COLO668 (cell line): Measurements from ENCODE around the gene LETM1.
"Not testable (repeated sequence)": the region's sequence is repeated elsewhere in the genome, so short reads cannot be mapped to it uniquely, and the experiment has no call there.

Experiments used
- DNase-seq: peaks from one replicate; lab custom pipeline; 2025; ENCODE audit not compliant: unreplicated experiment; lab: John Stamatoyannopoulos, UW

The LETM1 gene

DNA sequence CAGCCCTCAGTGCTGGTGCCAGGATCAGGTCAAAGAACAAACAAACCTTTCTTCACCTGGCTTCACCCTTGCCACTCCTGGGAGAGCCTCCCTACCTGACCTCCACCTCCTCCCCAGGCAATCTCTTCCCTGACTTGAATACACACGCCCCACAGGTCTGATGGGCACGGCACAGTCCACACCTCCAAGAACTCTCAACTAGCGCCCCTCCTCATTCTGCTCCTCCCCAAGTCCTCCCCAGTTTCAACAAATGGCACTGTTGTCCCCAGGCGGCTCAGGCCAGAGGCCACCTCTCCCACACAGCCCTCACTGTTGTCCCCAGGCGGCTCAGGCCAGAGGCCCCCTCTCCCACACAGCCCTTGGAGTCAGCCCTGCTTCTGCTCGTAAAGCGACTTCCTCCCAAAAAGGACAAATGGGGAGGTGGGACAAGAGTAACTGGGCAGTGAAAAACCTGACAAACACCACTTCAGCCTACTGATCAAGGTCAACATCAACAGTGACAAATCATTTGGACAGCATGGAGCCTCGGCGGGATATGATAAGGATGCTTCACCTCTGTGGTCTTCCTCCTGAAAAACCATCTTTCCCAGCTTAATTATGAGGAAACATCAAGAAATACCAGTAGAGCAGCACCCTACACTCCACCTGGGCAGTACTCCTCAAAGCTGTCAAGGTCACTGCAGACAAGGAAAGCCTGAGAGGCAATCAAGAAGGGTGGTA is 2.9 kb downstream of the LETM1 start:
- no peak for DNase-seq

DNA sequence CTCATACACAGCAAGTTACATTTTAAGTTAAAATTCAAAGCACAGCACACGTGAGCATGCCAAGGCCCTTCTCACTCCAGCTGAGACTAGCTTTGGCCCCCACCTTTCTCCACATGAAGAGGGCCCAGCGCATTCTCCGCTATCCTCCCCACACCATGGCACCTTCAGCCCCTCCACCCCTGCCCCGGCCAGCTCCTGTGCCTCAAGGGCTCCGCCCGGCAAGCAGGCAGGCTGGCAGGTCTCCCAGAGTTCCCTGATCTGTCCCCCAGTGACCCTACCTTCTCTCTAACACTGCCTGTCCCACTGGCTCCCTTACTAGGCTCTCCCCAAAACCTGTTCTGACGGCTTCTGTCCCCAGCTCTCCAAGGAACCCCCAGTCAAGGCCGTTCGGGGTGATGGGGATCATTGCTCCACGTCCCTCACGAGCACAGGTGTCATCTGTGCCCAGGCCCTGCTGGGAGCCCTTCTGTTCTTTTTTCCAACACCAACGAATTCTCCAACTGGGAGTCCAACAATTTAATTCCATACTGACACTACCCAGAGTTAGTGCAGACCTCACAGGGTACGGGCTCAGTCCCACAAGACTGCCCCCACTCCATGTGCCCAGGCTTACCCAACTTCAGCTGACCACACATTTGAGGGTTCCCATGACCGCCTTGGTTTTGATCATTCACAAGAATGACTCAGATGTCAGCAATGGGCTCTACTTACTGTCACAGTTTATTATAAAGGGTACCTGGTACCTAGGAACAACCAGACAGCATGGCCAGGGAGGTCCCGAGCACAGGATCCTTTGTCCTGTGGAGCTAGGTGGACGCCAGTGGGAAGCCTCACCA is 4.2 kb downstream of the LETM1 start:
- no peak for DNase-seq

- DNase-seq, result no peak
These were observed 4.8 kb downstream of the LETM1 start for GRCh38 chr4:1851160-1851559.

DNA sequence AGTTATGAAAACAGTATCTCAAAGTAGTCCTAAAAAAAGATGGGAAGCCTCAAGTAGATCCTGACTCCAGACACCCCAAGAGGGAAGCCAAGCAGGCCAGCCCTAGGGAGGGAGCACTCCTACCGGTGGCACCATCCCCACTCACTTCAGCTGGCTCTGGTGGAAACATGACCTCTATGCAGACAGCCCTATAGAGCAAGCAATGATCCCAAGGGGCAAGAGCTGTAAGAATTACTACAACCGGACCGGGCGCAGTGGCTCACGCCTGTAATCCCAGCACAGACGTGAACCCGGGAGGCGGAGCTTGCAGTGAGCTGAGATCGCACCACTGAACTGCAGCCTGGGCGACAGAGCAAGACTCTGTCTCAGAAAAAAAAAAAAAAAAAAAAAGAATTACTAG is 5.7 kb downstream of the LETM1 start:
- no peak for DNase-seq

- DNase-seq, result no peak
These were observed 9.4 kb downstream of the LETM1 start for GRCh38 chr4:1846580-1846979.

DNA sequence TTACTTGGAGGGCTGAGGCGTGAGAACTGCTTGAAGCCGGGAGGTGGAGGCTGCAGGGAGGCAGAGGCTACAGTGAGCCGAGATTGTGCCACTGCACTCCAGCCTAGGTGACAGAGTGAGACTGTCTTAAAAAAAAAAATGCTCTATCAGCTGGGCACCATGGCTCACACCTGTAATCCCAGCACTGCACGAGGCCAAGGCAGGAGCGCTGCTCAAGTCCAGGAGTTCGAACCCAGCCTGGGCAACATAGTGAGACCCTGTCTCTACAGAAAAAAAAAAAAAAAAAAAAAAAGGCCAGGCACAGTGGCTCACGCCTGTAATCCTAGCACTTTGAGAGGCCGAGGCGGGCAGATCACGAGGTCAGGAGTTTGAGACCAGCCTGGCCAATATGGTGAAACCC is 11.3 kb downstream of the LETM1 start:
- not testable (repeated sequence) for DNase-seq

DNA sequence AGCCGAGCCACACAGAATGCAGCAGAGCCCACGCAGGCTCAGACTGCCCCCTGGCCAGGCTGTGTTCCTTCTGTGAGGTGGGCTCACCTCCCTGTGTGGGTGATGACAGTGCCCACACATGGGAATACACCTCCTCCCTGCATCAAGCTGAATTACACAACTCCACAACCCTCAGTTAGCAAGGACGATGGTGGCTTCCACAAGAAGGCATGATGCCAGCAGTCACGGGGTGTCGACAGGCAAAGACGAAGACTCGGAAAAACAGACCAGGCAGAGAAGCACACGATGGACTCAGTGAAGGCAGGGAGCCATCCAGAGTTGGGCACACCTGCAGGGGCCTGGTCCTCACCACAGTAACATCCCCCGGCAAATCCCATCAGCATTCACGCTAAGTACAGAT is 12.1 kb downstream of the LETM1 start:
- no peak for DNase-seq

GRCh38 chr4:1842993-1843448 is 12.9 kb downstream of the LETM1 start:
- no peak for DNase-seq

DNA sequence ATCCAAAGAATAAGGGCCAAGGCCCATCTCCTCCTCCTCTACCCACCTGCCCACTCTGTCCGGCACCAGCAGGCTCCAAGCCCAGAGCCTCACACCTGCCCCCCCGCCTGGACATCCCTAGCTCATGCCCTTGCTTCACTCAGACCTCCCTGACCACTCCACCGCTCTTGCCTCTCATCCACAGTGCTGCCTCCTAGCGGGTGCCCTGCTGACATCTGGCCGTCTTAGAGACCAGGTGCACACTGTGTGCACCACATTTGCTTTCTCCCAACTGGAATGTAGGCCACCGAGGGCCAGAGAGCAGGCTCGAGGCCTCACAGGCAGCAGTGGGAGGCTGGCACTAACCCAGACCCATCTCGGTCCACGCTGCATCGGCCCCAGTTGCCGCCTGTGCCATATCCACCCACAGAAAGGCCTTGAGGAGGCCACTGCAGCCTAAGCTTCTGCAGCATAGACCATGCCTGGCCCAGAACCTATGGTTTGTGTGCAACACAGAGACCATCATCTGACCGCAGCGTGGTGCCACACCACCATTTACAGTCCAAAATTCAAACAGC is 13.5 kb downstream of the LETM1 start:
- DNase-seq, result no peak

- DNase-seq, result no peak
These were observed 14.1 kb downstream of the LETM1 start for GRCh38 chr4:1841887-1842210.

DNA sequence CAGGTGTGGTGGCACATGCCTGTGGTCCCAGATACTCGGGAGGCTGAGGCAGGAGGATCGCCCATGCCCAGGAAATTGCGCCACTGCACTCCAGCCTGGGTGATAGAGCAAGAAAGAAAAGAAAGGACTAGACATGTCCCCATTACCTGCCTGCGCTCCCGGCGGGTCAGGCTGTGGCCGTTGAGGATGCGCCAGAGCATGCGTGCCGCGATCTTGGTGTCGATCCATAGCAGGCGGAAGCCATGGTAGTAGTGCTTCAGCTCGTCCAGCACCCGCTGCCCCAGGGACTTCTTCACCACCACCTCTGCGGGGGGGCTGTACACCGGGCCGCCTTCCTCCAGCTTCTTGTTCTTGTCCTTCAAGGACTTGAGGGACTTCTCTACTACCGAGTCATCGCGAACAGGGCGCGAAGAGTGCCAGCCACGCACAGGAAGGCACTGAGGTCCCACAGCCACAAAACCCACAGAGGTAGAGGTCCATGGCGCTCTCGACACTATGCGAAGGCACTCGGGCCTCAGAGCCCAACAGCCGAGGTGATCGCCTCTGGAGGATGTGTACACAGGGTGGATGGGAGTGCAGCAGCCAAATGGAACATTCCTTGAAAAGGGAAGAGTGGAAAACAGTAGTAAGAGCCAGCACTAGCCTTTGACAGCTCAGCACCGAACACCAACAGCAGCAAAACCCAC is 14.6 kb downstream of the LETM1 start:
- DNase-seq, result no peak

- no peak for DNase-seq
These were observed 16.7 kb downstream of the LETM1 start for GRCh38 chr4:1839282-1839681.

- DNase-seq, result no peak
These were observed 18.9 kb downstream of the LETM1 start for GRCh38 chr4:1837069-1837468.

DNA sequence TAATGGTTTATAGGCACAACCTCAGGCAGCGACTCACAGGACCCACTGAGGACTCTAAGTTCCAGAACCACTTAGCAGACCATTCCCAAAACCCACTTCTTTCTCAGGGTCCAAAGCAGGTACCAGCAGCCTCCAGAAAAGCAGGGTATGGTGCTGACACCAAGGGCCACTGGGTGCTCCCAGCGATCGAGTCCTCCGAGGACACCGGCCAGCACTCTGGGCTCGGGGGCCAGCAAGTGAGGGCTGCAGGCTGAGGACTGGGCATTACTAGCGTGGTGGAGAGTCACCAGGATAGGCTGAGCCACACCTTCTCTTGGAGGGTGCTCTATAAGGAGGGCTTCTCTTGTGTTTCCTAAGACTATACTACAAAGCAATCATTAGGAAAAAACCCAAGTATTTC is 19.3 kb downstream of the LETM1 start:
- DNase-seq, result no peak

GRCh38 chr4:1835836-1836235 is 20.1 kb downstream of the LETM1 start:
- not testable (repeated sequence) for DNase-seq

DNA sequence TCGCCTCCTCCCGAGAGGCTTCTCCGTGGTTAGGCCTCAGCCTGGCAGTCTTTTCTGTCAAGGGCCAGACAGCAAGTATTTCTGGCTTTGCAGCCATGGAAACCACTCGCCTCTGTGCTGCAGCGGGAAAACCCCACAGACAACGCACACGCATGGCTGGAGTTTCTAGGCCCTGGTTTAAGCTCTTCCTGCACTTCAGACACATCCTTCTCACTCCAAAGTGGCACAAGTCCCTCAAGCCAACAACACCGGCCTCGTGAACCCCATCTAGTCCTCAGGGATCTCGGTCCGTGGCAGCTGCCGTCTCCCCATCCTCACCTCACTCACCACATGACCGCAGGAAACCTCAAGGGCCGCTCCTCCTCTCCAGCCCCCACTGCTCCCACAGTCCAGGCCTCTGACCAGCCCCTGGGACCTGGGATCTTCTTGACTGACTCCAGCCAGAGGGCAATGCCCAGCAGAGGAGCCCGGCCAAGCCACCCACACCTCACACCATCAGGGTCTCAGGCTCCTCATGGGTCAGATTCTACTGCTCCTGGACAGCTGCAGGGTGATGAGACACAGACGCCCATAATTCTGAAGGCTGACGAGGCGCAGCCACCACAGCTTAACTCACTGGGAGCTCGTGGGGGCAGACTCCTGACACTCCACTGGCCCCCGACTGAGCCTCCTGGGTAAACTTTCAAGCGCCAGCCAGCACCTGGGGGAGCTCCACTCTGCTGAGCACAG is 21.7 kb downstream of the LETM1 start:
- DNase-seq, result no peak

DNA sequence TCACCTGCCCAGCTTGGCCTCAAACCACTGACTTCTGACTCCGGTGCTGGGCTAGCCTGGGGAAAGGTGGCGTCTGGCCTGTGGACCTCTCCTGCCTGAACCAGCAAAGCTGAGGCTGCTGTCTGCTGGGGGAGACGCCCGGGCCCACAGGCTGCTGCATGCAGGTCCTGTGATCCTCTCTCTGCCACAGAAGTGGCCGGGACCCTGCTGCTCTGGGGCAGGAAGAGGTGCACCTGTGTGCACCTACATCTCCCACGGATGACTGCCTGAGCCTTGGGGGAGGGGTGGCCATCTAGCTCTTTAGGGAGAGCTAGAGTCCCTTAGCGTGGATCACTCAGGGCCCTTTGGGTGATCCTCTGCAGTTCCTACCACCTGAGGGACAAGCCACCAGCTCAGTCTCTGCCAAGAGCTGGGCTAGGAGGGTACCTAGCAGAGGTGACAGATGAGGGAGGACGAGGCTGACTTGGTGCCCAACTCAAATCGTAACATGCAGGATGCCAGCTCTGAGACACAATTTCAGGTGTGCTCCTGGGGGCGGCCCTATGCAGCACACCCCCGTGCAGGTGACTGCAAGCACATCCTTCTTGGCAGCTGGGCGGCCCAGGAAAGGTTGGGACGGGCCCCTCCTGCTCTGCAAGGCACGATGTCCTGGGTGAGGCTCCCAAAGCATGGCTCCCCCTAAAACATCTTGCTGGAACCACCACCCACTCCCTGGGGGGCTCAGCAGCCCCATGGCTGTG is 22.5 kb downstream of the LETM1 start:
- DNase-seq, result no peak

DNA sequence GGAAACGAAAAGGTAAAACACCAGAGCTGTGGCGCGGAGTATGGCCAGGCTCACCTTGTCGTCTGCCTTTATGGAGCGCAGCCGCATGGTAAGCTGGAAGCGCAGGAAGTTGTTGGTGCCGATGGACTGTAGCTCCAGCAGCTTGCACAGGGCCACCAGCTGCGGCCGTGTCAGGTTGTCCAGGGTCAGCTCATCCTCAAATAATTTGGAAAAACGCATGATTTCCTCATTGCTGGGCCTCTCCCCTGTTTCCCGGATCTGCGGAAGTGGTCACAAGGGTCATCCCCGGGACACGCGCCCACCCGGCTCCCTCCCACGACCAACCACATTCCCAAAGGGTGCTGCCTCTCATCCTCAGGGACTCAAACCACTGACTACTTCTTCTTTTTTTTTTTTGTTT is 23.3 kb downstream of the LETM1 start:
- no peak for DNase-seq

- DNase-seq, result no peak
These were observed 24.6 kb downstream of the LETM1 start for GRCh38 chr4:1831331-1831730.

GRCh38 chr4:1830642-1831228 is 25.2 kb downstream of the LETM1 start:
- no peak for DNase-seq
